Measurements from ENCODE around the gene MRGPRG.

The MRGPRG gene

DNA sequence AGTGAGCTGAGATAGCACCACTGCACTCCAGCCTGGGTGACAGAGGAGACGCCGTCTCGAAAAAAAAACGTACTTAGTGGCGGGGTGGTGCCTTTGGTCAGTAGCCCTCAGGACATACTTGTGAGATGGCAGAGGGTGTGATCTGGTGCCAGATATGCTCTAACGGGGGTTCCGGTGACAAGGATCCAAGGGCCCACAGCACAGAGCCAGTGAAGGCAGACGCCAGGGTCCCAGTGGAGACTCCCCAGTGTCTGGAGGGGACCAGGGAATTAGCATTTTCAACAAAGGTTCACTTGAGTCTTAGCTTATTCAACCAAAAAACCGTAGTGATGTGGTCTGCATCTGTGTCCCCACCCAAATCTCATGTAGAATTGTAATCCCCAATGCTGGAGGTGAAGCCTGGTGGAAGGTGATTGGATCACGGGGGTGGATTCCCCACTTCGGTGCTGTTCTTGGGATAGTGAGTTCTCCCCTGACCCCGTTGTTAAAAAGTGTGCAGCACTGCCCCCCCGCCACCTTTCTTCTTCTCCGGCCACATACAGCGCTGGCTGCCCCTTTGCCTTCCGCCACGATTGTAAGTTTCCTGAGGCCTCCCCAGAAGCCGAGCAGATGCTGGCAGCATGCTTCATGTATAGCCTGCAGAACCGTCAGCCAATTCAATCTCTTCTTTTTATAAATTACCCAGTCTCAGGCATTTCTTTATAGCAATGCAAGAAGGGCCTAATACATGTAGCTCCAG lies 26.9 kb downstream of the MRGPRG start:
- Histone ChIP-seq H3K9ac (ENCODE audit: low read length) (no peak overlapping the region), H3F3A (ENCODE audit: insufficient read depth, low read length) (no peaks in the 10 kb centered on the region), H3K4me1 (ENCODE audit: insufficient read depth, low read length, severe bottlenecking) (no peaks in the 10 kb centered on the region), H3K4me2 (ENCODE audit: low read length) (no peak overlapping the region), H3K4me3 (ENCODE audit: low read depth, low read length, poor library complexity, severe bottlenecking) (no peak overlapping the region), H3K9me2 (ENCODE audit: low read depth, low read length) (no peaks in the 10 kb centered on the region), H3K9me3 (ENCODE audit: low read length) (no peaks in the 10 kb centered on the region), H4K20me1 (ENCODE audit: insufficient read depth, low read length) (no peaks in the 10 kb centered on the region), H2AFZ (ENCODE audit: low read length) (no peak overlapping the region), H3K27me3 (ENCODE audit: insufficient read depth, low read length) (no peaks in the 10 kb centered on the region), H3K79me2 (ENCODE audit: insufficient read depth, low read length) (no peaks in the 10 kb centered on the region), H3K27ac (ENCODE audit: low read depth, low read length, poor library complexity, severe bottlenecking) (no peak overlapping the region), H3K36me3 (ENCODE audit: insufficient read depth, low read length) (no peaks in the 10 kb centered on the region)
- TF ChIP-seq, protein P1, sequence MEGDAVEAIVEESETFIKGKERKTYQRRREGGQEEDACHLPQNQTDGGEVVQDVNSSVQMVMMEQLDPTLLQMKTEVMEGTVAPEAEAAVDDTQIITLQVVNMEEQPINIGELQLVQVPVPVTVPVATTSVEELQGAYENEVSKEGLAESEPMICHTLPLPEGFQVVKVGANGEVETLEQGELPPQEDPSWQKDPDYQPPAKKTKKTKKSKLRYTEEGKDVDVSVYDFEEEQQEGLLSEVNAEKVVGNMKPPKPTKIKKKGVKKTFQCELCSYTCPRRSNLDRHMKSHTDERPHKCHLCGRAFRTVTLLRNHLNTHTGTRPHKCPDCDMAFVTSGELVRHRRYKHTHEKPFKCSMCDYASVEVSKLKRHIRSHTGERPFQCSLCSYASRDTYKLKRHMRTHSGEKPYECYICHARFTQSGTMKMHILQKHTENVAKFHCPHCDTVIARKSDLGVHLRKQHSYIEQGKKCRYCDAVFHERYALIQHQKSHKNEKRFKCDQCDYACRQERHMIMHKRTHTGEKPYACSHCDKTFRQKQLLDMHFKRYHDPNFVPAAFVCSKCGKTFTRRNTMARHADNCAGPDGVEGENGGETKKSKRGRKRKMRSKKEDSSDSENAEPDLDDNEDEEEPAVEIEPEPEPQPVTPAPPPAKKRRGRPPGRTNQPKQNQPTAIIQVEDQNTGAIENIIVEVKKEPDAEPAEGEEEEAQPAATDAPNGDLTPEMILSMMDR (IDR thresholded peaks at IDR 0.05; ENCODE audit: low read length): no peak
- no peak for TF ChIP-seq EZH2 (IDR thresholded peaks at IDR 0.05; ENCODE audit: borderline replicate concordance, low read length)

DNA sequence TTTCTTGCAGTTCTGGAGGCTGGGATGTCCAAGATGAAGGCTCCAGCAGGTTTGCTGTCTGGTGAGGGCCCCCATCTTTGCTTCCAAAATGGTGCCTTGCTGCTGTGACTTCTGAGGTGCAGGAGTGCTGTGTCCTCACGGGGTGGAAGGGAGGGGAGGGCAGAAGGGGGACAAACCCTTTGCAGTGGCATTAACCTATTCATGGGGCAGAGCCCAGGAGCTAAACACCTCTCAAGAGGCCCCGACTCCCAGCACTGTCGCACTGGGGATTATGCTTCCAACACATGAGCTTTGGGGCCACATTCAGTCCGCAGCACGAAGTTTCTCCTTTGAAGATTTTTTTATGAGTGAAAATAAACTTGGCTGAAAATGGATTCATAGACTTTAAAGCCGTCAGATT lies 28.0 kb downstream of the MRGPRG start:
- TF ChIP-seq EZH2 (IDR thresholded peaks at IDR 0.05; ENCODE audit: borderline replicate concordance, low read length): no peak
- TF ChIP-seq, protein P1 (IDR thresholded peaks at IDR 0.05; ENCODE audit: low read length): no peak
- Histone ChIP-seq H2AFZ (ENCODE audit: low read length) (no peak overlapping the region), H3K9ac (ENCODE audit: low read length) (no peak overlapping the region), H3K4me3 (ENCODE audit: low read depth, low read length, poor library complexity, severe bottlenecking) (no peak overlapping the region), H3K79me2 (ENCODE audit: insufficient read depth, low read length) (no peaks in the 10 kb centered on the region), H3K9me2 (ENCODE audit: low read depth, low read length) (no peaks in the 10 kb centered on the region), H3K9me3 (ENCODE audit: low read length) (no peaks in the 10 kb centered on the region), H3K27me3 (ENCODE audit: insufficient read depth, low read length) (no peaks in the 10 kb centered on the region), H3K27ac (ENCODE audit: low read depth, low read length, poor library complexity, severe bottlenecking) (no peak overlapping the region), H3K36me3 (ENCODE audit: insufficient read depth, low read length) (no peaks in the 10 kb centered on the region), H4K20me1 (ENCODE audit: insufficient read depth, low read length) (no peaks in the 10 kb centered on the region), H3F3A (ENCODE audit: insufficient read depth, low read length) (no peaks in the 10 kb centered on the region), H3K4me2 (ENCODE audit: low read length) (no peak overlapping the region), H3K4me1 (ENCODE audit: insufficient read depth, low read length, severe bottlenecking) (no peaks in the 10 kb centered on the region)

DNA sequence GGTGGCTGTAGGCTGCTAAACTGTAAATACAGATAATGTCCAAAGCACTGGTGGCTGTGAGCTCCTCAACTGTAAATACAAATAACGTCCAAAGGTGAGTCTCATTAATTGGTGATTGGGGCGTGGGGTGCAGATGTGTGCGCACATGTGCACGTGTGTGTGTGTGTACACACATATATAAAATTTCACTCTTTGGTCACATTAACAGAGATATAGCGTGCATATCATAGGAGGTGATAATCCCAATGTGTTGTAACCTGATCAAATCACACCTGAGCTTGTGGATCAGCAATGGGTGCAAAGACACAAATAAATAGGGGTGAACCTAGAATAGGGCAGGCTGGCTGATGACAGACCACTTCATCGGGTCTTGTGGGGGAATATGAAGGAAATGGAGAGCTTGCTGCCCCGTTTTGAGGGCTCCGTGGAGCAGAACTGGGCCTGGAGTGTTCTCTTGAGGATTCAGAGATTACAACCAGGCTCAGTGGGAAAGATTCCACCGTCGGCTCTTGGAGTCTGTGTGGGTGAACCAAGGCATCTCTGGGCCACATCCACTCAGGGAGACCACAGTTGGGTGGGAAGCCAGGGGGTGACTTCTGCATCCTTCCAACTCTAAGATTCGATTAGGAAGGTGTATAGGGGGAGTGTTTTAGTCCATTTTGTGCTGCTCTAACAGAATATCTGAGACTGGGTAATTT lies 28.6 kb downstream of the MRGPRG start:
- H3K4me2 ChIP-seq (ENCODE audit: low read length): no peak overlapping the region

More for the DNA sequence above, 28.6 kb downstream of the MRGPRG start:
- Histone ChIP-seq H3K4me1 (ENCODE audit: insufficient read depth, low read length, severe bottlenecking) (no peaks in the 10 kb centered on the region), H3K27ac (ENCODE audit: low read depth, low read length, poor library complexity, severe bottlenecking) (no peak overlapping the region), H3K9me3 (ENCODE audit: low read length) (no peaks in the 10 kb centered on the region), H3K4me3 (ENCODE audit: low read depth, low read length, poor library complexity, severe bottlenecking) (no peak overlapping the region), H2AFZ (ENCODE audit: low read length) (no peak overlapping the region), H3K79me2 (ENCODE audit: insufficient read depth, low read length) (no peaks in the 10 kb centered on the region), H4K20me1 (ENCODE audit: insufficient read depth, low read length) (no peaks in the 10 kb centered on the region), H3F3A (ENCODE audit: insufficient read depth, low read length) (no peaks in the 10 kb centered on the region), H3K27me3 (ENCODE audit: insufficient read depth, low read length) (no peaks in the 10 kb centered on the region), H3K9me2 (ENCODE audit: low read depth, low read length) (no peaks in the 10 kb centered on the region), H3K9ac (ENCODE audit: low read length) (no peak overlapping the region), H3K36me3 (ENCODE audit: insufficient read depth, low read length) (no peaks in the 10 kb centered on the region)
- TF ChIP-seq EZH2 (IDR thresholded peaks at IDR 0.05; ENCODE audit: borderline replicate concordance, low read length): no peak
- TF ChIP-seq, protein P1 (IDR thresholded peaks at IDR 0.05; ENCODE audit: low read length): no peak
